ENCODE measurements around the gene SPOP.
"Not testable (repeated sequence)": the region's sequence is repeated elsewhere in the genome, so short reads cannot be mapped to it uniquely, and the experiment has no call there.

SPOP gene

DNA sequence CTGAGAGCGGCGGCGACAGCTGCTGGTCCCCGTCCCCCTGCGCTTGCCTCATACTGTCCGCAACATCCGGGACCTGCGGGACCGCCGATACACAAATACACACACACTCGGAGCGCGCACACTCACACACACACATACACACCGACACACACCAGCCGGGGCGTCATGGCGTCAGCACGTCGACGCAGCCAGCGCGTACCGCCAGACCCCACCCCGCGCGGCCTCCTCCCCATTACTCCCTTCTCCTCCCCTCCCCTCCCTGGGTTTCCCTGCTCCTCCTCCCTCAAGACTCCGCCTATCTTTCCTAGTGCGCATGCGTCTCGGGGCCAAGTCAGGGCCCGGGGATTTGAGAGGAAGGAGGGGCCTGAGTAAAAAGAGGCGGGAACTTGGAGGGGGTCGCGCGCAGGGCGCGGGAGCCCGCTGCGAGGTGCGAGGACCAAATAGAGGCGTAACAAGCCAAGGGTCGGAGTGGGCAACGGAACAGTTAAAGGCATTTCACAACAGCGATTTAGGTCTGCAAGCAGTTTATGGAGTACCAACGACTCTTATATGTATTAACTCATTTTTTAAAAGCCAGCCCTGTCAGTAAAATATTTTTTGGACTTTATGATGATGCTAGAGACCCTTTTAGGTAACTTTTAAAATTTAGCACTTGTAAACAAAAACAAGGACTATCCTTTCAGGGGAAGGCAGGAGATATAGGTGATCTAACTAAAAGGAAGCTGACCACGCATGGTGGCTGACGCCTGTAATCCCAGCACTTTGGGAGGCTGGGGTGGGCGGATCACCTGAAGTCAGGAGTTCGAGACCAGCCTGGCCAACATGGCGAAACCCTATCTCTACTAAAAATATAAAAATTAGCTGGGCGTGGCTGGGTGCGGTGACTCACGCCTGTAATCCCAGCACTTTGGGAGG, at the start of gene SPOP:
SPOP (minus strand) TSS at position 165 of the 915 bp plus-strand sequence. CDS start 55,287 bp downstream, outside the sequence.
- DNase-seq = peak; percentile 100

DNA sequence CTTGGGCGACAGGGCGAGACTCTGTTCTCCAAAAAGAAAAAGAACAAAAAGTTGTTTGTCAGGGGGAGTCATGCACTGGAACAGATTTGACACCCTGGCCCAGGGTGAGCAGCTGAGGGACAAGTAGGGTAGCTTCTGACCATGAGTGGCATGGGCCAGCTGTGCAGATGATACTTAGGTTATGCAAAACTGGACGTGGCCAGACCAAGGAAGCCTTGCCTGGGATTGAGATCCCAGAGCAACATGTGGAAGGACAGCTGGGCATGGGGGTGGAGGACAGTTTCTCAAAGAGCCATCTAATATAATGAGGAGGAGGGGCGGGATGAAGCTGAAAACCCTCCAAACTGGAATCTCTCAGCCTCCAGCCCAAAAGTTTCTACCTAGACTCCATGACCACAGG, 49.5 kb upstream of the SPOP start:
- no peak for DNase-seq

DNA sequence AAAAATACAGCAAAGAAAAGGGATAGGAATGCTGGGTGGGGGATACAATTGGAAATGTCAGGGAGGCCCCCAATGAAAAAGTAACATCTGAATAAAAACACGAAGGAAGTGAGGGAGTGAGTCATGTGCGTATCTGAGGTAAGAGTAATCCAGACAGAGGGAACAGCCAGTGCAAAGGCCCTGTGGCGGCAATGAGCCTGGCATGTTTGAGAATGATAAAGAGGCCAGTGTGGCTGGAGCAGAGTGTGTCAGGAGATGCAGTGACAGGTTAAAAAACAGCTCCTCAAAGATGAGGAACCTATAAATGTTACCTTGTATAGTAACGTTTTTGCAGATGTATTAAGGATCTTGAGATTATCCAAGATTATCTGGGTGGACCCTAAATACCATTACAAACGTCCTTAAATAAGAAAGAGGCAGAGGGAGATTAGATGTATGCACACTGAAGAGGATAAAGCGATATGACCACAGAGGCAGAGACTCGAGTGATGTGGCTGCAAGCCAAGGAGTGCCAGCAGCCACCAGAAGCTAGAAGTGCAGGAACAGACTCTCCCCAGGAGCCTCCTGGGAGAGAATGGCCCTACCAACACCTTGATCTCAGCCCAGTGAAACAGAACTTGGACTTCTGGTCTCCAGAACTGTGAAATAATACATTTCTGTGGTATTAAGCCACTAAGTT, 47.7 kb upstream of the SPOP start:
- peak; percentile 65 for DNase-seq

DNA sequence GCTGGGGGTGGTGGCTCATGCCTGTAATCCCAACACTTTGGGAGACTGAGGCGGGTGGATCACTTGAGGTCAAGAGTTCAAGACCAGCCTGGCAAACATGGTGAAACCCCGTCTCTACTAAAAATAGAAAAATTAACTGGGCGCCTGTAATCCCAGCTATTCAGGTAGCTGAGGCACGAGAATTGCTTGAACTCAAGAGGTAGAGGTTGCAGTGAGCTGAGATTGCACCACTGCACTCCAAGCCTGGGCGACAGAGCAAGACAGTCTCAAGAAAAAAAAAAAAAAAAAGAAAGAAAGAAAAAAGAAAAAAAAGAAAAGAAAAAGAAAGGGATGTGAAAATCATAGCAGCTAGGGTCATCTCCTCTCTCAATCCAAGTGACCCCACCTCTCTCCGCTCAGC, 46.7 kb upstream of the SPOP start:
- DNase-seq = not testable (repeated sequence)

DNA sequence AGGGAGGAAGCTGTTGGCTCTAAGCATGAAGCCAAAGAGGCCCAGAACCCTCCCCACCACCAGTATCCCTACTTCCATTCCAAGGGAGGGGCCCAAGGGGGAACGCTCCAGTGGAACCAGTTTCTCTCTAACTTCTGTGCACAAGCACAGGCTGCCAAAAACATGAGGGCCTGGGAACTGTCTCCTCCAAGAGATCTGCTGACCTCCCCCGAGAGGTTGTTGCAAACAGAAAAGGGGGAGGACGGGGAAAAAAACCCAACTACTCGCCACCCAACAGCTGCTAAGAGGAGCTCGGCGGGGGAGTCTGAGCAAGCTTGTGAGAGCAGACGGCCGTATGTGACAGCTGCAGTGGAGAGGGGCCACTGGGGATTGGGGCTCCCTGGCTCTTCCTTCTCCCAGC, 45.5 kb upstream of the SPOP start:
- peak; percentile 28 for DNase-seq

DNA sequence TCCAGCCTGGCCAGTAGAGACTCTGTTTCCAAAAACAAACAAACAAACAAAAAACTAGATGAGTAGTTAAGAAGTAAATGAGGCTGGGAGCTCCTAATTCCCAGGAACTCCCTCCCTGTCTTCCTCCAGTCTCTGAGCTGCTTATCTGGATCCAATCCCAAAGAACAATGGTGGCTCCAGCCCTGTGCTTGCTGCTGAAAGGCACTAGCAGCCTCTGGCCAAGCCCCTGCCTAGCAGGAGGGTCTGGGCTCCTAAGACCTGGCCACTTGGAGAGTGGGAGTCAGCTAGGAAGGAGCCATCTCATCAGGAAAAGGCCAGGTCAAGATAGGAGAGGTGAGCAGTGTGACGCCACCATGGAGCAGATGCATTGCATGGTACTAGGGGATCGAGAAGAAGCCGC, 44.2 kb upstream of the SPOP start:
- DNase-seq = no peak

DNA sequence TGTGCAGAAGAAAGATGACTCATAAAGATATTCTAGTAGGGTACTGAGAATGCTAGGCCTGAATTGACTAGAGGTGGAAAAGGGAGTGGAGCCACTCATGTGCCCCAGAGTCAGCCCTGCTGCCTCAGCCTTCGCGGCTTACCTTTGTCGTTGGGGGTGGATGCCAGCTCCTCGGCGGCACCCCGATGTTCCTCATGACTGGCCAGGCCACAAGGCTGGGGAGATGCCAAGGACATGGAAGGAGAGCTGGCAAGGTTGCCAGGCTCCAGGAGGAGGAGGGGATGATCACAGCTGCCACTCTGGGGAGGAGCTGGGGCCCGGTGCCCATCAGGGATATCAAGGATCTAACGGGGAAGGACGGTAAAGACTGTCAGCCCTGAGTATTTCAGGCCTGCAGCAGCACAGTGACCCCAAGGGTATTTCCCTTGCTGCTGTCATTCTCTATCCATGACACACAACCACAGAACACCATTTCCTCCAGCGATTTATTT, 39.5 kb upstream of the SPOP start:
- DNase-seq = no peak

DNA sequence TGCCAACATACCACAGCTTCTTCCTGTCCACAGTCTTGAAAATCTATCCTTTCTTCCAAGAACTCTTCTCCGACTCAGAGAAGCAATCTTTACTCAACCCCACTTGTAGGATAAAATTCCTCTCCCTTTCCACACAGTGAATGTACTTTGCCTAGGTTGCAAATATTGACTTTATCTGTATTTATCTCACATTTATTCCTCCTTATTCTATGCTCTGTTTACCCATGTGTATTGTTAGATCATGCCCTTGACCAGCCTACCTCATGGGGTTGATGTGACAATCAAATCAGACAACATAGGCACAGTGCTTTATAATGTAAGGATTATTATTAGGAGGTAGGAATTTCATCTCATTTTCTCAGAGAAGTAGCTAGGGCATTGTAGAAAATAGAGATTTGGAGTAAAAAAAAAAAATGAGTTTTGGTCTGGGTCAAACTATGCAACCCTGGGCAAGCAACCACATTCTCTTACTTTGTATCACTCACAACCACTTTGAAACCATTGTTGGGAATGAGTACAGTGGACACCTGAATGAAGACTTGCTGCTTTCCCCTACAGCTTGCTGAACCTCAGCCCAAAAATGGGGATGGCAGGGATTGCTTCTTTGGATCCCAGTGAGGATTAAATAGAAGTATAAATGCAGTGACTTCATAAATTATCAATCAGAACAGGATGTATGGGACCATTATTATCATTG, 38.9 kb upstream of the SPOP start:
- no peak for DNase-seq

DNA sequence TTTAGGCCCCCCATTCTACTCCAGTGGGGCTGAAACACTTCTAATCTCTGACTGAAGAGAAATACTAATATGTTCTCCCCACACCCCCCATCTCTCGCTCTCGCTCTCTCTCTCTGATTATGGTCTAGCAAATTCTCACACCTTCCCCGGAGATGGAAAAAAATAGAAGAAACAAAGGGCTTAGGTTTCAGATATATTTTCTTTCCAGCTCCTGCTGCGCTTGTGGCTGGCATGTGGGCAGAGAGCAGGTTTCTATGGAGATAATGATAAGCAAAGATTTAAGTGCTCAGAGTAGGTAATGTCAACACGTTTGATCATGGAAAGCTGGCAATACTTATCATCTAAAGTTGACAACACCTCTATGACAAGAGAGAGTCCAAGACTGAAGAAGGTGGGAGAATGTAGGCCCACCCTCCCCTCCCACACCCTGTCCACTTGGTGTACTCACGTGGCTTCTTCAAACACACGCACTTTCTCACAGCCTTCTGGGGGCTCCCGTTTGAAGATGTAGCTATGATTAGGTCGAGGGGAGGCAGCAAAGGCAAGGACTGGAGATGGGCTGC, 37.9 kb upstream of the SPOP start:
- DNase-seq = no peak

DNA sequence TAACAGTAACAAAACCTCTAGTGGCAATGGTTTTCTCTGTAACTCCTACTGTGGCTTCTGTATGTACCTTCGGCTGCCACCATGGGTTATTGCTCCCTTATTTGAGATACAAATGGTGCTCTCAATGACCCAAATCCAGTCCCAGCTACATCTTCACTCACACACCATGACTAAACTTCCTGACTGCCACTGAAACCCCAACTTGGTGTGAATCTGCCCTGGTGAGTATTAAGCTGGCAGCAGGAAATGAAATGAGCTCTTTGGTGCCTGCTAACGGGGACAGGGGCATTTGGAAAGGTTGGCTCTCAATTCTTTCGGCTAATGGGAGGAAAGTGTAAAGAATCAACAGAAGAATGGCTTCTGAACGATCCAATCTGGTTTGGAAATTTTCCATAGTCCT, 37.3 kb upstream of the SPOP start:
- DNase-seq = no peak

DNA sequence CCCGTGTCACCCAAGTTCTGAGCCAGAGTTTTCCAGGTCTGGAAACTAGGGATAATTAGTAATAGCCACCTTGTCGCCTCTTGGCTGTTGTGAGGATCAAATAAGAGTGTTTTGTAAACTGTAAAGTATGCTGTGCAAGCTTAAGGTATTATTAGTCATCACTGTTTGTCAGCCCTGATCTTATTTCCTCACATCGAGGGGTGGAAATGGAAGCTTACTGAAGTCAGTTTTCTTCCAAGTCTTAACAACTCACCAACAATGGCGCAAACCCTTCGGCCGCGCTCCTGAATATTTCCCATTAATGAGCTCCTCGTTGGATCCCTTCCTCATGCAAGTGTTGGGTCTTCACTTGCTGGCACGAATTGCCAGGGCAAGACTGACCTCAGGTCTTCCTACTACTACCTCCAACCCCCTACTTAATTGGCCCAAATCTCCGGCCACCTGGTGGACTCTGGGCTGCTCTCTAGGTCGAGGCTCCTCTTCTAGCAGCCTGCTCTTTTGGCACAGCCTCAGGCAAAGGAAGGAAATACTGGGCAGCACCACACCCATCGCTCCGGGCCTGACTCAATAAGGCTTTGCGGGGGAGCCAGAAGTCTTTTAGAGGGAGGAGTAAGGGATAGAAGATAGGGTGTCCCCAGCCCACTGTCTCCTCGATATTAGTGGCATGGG, 30.8 kb upstream of the SPOP start:
- DNase-seq = peak; percentile 76

DNA sequence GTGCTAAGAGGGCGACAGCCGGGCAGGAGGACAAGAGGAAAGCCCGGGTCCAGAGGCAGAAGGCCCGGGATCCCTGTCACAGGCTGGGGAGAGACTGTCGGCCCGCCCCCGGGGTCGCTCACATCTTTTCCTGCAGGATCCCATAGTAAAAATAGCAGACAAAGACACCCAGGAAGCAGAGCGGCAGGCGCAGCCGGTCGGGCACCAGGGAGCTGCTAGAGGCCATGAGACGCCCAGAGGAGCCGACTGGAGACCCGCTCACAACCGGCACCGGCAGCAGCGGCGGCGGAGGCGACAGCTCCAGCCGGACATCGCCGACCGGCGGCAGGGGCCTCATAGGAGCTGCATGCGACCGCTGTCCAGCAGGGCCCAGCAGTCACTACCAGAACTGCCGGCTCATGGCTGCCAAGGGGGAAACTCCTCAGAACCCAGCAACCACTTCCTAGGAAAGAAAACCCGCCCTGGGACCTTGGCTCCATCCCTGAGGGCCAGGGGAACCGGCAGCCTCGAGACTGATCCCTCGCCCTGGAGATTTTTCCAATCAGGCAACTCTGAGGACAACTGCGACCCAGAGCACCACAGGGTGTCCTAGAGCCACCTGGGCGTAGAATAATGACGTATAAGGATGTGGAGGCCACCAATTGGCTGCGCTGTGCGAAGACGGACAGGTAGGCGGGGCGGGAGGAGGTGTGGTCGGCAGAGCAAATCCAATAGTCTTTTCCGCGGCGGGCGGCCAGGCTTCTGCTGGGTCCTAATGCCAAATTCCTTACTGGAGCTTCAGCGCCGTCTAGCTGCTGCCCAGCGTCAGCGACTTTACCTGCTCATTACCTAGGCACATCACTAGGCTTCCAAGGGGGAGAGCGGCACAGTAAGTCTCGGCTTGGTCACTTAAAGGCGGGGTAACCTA, 30.0 kb upstream of the SPOP start, which contains the start of gene SLC35B1:
SLC35B1 (minus strand) TSS at position 357 of the 907 bp plus-strand sequence; CDS start at position 226, 131 bp downstream.
- peak; percentile 99 for DNase-seq

DNA sequence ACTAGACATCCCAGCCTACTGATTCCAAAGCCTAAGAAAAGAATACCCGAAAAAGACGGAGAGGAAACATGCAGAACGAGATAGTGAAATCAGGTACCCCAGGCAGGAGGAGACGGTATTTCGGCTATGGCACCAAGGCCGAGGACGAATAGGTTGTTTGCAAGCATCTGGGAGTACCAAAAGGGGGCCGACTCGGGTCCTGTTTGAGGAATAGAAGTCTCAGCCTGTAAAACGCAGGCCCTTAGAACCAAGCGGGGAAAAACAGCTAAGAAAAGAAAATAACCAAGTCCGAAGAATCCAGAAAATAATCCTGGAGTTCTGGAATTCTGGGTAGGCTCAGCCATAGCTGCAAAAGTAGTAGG, 29.3 kb upstream of the SPOP start:
- peak; percentile 62 for DNase-seq

DNA sequence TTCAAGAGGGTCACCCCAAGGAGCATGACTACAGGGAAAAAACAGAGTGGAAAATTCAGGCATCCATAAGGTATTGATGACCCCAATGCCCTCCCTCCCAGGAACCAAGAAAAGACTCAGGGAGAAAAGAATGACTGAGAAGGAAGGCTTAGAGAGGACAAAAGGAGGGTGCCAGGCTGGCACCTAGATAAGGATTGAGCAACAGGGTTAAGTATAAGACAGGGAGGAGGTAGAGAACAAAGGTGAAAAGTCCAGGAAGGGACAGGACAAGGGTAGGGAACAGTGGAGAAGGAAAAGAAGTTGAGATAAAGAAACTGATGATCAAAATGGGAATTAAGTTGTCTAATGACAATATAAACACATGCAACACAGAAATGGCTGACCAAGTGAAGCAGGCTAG, 27.4 kb upstream of the SPOP start:
- DNase-seq = no peak

DNA sequence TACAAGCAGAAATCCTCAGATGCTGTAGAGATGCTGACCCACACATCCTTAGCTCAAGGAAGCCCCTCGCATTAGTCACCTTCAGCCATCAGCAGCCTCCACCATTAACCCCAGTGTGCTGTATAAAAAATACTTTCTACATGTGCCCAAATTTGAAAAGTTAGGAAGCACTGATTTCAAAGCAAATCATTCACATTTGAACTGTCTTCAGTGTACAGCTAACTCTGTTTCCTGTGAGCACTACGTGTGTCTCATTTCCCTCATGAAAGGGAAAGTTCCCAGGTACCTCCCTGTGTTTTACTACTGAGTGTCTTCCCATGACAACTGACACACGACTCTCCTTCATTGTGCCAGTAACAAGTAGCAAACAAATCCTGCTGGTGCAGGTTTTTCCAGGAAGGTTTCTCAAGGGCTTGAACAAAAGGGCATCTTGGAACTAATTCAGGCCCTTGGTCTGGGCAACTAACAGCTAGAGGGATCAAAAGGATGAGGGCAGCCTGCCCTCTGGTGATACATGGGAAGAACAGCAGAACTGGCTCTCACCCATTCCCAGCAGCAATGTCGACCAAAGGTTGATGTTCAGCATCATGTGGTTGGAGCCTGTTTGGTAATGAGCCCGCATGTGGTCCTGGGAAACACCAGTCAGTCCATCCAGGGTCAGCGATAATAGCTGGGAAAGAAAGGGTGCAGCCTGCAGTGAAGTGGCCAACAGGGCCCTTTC, 25.8 kb upstream of the SPOP start:
- DNase-seq = peak; percentile 71

DNA sequence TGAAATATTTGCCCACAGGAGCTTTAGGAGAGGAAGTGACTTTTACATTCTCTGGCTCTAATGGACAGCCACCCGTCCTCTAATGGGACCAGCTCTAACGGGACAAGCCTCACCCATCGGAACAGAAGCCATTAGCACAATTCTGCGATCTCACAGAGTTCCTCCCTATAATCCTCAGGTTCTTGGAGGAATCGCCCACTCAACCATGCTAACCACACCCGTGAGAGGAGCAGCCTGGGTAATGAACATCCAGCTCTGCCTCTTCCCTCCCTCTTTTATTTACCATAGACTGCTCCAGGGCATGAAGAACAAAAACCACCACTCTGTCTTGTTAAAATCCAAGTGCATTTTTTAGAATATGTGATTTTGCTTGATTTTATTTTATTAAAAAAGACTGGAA, 23.1 kb upstream of the SPOP start:
- no peak for DNase-seq

DNA sequence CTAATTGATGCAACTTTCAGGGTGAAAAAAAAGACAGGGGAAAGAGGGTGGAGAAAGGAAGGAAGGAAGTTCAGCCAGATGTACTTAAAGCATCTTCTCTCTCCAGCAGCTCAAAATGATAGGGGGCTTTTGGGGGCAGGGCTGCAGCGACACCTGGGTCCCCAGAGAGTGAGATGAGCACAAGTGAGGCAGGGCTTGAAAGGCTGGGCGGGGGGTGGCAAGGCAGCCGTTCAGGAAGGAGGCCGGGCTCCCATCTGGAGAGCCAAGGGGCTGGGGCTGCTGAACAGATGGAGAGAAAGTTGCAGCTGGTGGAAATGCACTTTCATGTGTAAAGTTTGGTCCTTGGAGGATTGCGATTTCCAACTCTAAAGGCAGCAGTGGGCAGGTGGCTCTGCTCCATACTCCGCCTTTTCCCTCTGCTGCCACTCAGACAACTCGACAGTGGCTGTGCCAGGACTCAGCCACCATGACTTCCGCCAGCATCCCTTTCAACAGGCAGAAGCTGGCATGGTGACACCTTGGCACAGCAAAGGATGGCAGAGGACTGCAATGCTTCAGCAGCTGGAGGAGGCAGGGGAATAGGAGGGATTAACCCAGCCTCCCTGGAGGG, 22.2 kb upstream of the SPOP start:
- DNase-seq = no peak

DNA sequence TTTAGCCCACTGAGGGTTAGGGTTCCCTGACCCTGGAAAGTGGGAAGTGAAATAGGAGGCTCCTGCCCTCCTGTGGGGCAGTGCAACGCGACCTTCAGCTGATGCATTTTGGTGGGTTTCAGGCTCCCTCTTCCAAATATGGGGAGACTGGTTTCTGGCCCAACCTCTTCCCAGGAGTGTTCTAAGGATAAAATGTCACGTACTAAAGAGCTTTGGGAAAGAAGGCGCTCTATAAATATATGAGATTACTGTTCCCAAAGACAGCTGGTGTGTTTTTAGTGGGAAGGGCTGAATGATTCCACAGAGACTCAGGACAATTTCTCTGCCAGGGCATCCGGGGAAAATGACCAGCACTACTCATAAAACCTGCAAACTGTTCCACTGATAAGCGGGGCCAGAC, 20.1 kb upstream of the SPOP start:
- no peak for DNase-seq

DNA sequence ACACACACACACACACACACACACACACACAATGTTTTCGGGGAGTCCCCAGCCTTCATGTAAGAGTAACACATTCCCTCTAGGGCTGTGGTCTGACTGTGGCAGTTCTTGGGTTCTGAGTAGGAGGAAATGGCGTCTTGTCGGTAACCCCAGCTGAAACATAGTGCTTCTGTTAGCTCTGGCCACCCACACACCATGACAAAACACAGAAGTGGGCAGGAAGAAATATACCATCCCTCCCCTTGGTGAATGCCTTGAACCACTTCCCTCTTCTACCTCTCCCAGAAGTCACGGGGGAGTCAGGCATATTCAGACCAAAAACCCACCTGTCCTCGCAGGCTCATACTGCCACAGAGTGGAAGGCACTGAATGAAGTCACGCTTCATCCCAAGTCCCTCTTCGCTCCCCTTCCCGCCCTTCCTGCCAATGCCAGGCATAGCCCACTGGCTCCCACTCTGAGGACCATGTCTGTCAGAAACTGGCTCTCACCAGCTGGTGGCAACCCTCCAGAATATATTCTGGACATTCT, 18.4 kb upstream of the SPOP start:
- peak; percentile 71 for DNase-seq

DNA sequence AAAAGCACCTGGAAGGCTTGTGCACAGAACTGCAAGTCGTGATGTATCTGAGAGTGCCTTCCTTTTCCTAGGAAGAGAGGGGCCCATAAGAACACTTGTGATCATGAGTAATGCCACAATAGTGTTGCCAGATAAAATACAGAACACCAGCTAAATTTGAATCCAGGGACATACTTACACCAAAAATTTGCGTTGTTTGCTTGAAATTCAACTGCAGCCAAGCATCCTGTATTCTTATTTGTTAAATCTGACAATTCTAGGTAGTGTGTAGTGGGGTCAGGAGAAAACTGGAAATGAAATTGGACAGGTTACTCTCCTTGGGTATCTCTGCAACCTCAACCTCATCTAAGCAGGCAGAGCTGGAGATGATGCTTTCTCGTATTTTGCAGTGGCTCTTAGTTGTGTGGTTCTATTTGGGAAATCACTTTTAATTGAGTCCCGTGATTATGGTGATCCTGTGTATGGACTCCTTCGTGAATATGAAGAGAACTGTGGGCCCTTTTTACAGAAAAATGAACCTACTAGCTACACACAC, 17.9 kb upstream of the SPOP start:
- no peak for DNase-seq

Measured in hematopoietic multipotent progenitor cell treated with erythropoietin and hydrocortisone succinate and interleukin-3 and kit ligand, for 4 days (in vitro differentiated cells).